IMR-90 (cell line): ENCODE measurements around the gene MIER2. TPM values are rescaled to one million over a fixed set of nuclear protein-coding genes. Genes with fewer than 3 reads are reported as not detected.
"Not testable (repeated sequence)": the region's sequence is repeated elsewhere in the genome, so short reads cannot be mapped to it uniquely, and the experiment has no call there.

Source experiments
- ATAC-seq: fragments of 200-7000 bp; cut with Tn5 transposase; 2 replicates; pipeline ENCODE4 v1.9.1; 2020; ENCODE audit warnings: low read depth, mild to moderate bottlenecking, moderate library complexity
- BruUV-seq: library from RNA; stranded (reverse); fragments of 400-500 nt; replicated peaks from 2 replicates; lab custom pipeline; 2021; lab: Mats Ljungman, UMichigan
- CTCF ChIA-PET: fragments of 300-600 bp; formaldehyde crosslinking; extraction: SDS; loops from one replicate; lab custom pipeline; 2021; ENCODE audit warnings: antibody characterized with exemption; lab: Yijun Ruan, JAX
- POLR2A ChIA-PET: fragments of 300-600 bp; sonication (Branson Sonifier 250); formaldehyde crosslinking; loops from one replicate; lab custom pipeline; 2022; ENCODE audit warnings: antibody characterized with exemption; ENCODE audit not compliant: unreplicated experiment; lab: Charles Lee
- DNase-seq: peaks from one replicate; pipeline ENCODE4 v3.0.0; 2013
- H2AFZ ChIP-seq: replicated peaks from 2 replicates; pipeline ENCODE3; 2013; ENCODE audit warnings: low read length, mild to moderate bottlenecking; ENCODE audit not compliant: poor library complexity
- H2AK5ac ChIP-seq: 2 replicates; pipeline ENCODE4 v1.6.1; 2013; ENCODE audit warnings: low read depth, low read length, inconsistent platforms
- H2AK9ac ChIP-seq: replicated peaks from 2 replicates; pipeline ENCODE3; 2013; ENCODE audit warnings: mild to moderate bottlenecking, low read depth, low read length, moderate library complexity; ENCODE audit not compliant: poor library complexity
- H2BK120ac ChIP-seq: 2 replicates; pipeline ENCODE4 v1.6.1; 2013; ENCODE audit warnings: low read depth, low read length, inconsistent platforms
- H2BK15ac ChIP-seq: 3 replicates; pipeline ENCODE4 v1.6.1; 2013; ENCODE audit warnings: low read depth, low read length, inconsistent platforms
- H2BK20ac ChIP-seq: 2 replicates; pipeline ENCODE4 v1.6.1; 2013; ENCODE audit warnings: low read depth, mild to moderate bottlenecking, inconsistent platforms, low read length, moderate library complexity
- H2BK5ac ChIP-seq: 2 replicates; pipeline ENCODE4 v1.6.1; 2013; ENCODE audit warnings: mild to moderate bottlenecking, low read depth, low read length, inconsistent platforms; ENCODE audit not compliant: poor library complexity, severe bottlenecking
- H3K14ac ChIP-seq: replicated peaks from 2 replicates; pipeline ENCODE4 v1.6.1; 2013; ENCODE audit warnings: low read depth, low read length, inconsistent platforms
- H3K18ac ChIP-seq: 2 replicates; pipeline ENCODE4 v1.6.1; 2013; ENCODE audit warnings: low read depth, low read length, control low read depth
- H3K23ac ChIP-seq: 2 replicates; pipeline ENCODE4 v1.6.1; 2013; ENCODE audit warnings: low read depth, low read length, inconsistent platforms
- H3K27ac ChIP-seq: 2 replicates; pipeline ENCODE4 v1.5.1; 2013; ENCODE audit warnings: mild to moderate bottlenecking, control low read depth, low read length; ENCODE audit not compliant: insufficient read depth
- H3K27me3 ChIP-seq: 2 replicates; pipeline ENCODE4 v1.6.1; 2013; ENCODE audit warnings: low read length; ENCODE audit not compliant: control insufficient read depth, insufficient read depth
- H3K36me3 ChIP-seq: 2 replicates; pipeline ENCODE4 v1.6.1; 2013; ENCODE audit warnings: low read length, mixed read lengths; ENCODE audit not compliant: control insufficient read depth, insufficient read depth
- H3K4ac ChIP-seq: 2 replicates; pipeline ENCODE4 v1.6.1; 2013; ENCODE audit warnings: low read depth, low read length, inconsistent platforms
- H3K4me1 ChIP-seq: 2 replicates; pipeline ENCODE4 v1.6.1; 2013; ENCODE audit warnings: low read length, mixed read lengths; ENCODE audit not compliant: control insufficient read depth, insufficient read depth
- H3K4me2 ChIP-seq: 2 replicates; pipeline ENCODE4 v1.6.1; 2013; ENCODE audit warnings: low read depth, mild to moderate bottlenecking, control low read depth, low read length, moderate library complexity
- H3K4me3 ChIP-seq: 2 replicates; pipeline ENCODE4 v1.5.1; 2013; ENCODE audit warnings: low read depth, mild to moderate bottlenecking, control low read depth, low read length, moderate library complexity; ENCODE audit not compliant: insufficient read depth
- H3K56ac ChIP-seq: 2 replicates; pipeline ENCODE4 v1.6.1; 2013; ENCODE audit warnings: low read length, inconsistent platforms; ENCODE audit not compliant: insufficient read depth; ENCODE audit errors: extremely low read depth
- H3K79me1 ChIP-seq, 2 experiments: 2 replicates each; pipeline ENCODE4 v1.6.1; 2013; ENCODE audit warnings: low read length in 2 of 2, inconsistent platforms in 1 of 2, low read depth in 1 of 2
- H3K9ac ChIP-seq: 2 replicates; pipeline ENCODE4 v1.6.1; 2013; ENCODE audit warnings: low read depth, low read length, control low read depth
- H3K9me1 ChIP-seq: 2 replicates; pipeline ENCODE4 v1.6.1; 2013; ENCODE audit warnings: low read length, inconsistent platforms; ENCODE audit not compliant: insufficient read depth
- H3K9me3 ChIP-seq: 2 replicates; pipeline ENCODE4 v1.6.1; 2013; ENCODE audit warnings: low read length; ENCODE audit not compliant: control insufficient read depth, insufficient read depth
- H4K20me1 ChIP-seq: 2 replicates; pipeline ENCODE4 v1.6.1; 2013; ENCODE audit warnings: low read length, inconsistent platforms; ENCODE audit not compliant: insufficient read depth
- H4K5ac ChIP-seq: 2 replicates; pipeline ENCODE4 v1.6.1; 2013; ENCODE audit warnings: mild to moderate bottlenecking, low read depth, low read length, control low read depth
- H4K8ac ChIP-seq, 2 experiments: 2 replicates each; pipeline ENCODE4 v1.6.1; 2013; ENCODE audit warnings: low read depth in 2 of 2, low read length in 2 of 2, control low read depth in 1 of 2, inconsistent platforms in 1 of 2
- H4K91ac ChIP-seq: 2 replicates; pipeline ENCODE4 v1.6.1; 2013; ENCODE audit warnings: low read depth, low read length, inconsistent platforms; ENCODE audit not compliant: insufficient read depth
- WGBS, 2 experiments: methylation state at CpG; one replicate each; pipeline versions ENCODE4 v1.1.5 to v1.1.7; 2013; ENCODE audit warnings: missing lambda C conversion rate in 2 of 2; ENCODE audit not compliant: insufficient read length in 1 of 2; ENCODE audit errors: extremely low coverage in 2 of 2; 5-methylcytosine and 5-hydroxymethylcytosine counted together
- dilution Hi-C: fragments of 300-500 bp; cut with HindIII; formaldehyde crosslinking; loops from one replicate; pipeline ENCODE4 v1.14.3; 2018; ENCODE audit warnings: low sequenced_read_pairs; ENCODE audit not compliant: unreplicated experiment
- in situ Hi-C: fragments of 300-500 bp; cut with MboI; formaldehyde crosslinking; loops from 3 replicates; pipeline ENCODE4 v1.14.3; 2019; ENCODE audit warnings: low sequenced_read_pairs, inconsistent platforms, mixed read lengths
- intact Hi-C: fragments of 100-400 bp; cut with micrococcal nuclease; formaldehyde crosslinking; loops from 2 replicates; pipeline ENCODE4 v1.10.0; 2022
- polyA plus RNA-seq, 3 experiments: library from polyadenylated mRNA; depleted of rRNA; stranded (reverse); fragments of >200 nt; gene quantifications; 2 replicates each; pipeline ENCODE4 v1.2.3, GENCODE V29; 2012; ENCODE audit warnings: low replicate concordance in 1 of 3
- total RNA-seq: library from RNA; depleted of rRNA; stranded (reverse); fragments of >200 nt; gene quantifications from 2 replicates; pipeline ENCODE4 v1.2.3, GENCODE V29; 2012; rRNA removed

The MIER2 gene
- total and polyA plus RNA-seq, 2 of the 4 experiments (the other 2 are of a cell fraction) = 28.0 to 28.4 TPM

GRCh38 chr19:256804-257203, 87.8 kb downstream of the MIER2 start:
- H2BK120ac ChIP-seq, H4K20me1 ChIP-seq, H3K4me2 ChIP-seq, H3K23ac ChIP-seq, H3K4me1 ChIP-seq, H4K8ac ChIP-seq, DNase-seq, H4K91ac ChIP-seq, H2BK5ac ChIP-seq, H3K4me3 ChIP-seq, H3K9ac ChIP-seq, H3K9me3 ChIP-seq, POLR2A ChIA-PET, H3K27me3 ChIP-seq, H3K18ac ChIP-seq, dilution Hi-C loops, H2BK15ac ChIP-seq, BruUV-seq, H3K79me1 ChIP-seq, H3K36me3 ChIP-seq, H3K27ac ChIP-seq, ATAC-seq, H2BK20ac ChIP-seq, H3K4ac ChIP-seq, H3K14ac ChIP-seq, H4K5ac ChIP-seq, CTCF ChIA-PET, intact Hi-C loops, H3K56ac ChIP-seq, in situ Hi-C loops, H2AK9ac ChIP-seq, H2AK5ac ChIP-seq, H3K9me1 ChIP-seq, H2AFZ ChIP-seq: not testable (repeated sequence)
- no CpG with 5 or more reads among the region's 3 CpGs for WGBS, 2 experiments

Other genes starting within 250 kb of the MIER2 start
- not detected in 2 replicates for gene OR4F17, start 237.7 kb downstream of the MIER2 start, total RNA-seq
- gene OR4F17, start 237.7 kb downstream of the MIER2 start, polyA plus RNA-seq (2012; rRNA removed) = not detected in 2 replicates
- gene PLPP2, start 53.4 kb downstream of the MIER2 start, total RNA-seq = 2.3 and 2.8 TPM in 2 replicates
- 4.0 and 4.2 TPM in 2 replicates for gene PLPP2, start 53.4 kb downstream of the MIER2 start, polyA plus RNA-seq (2012; rRNA removed)
- gene C2CD4C, start 64.4 kb upstream of the MIER2 start, total RNA-seq = under 0.01 TPM in 2 replicates
- 0.07 and 0.09 TPM in 2 replicates for gene C2CD4C, start 64.4 kb upstream of the MIER2 start, polyA plus RNA-seq (2012; rRNA removed)
- under 0.01 TPM in 1 of 2 replicates, not detected in the other for gene SHC2, start 116.2 kb upstream of the MIER2 start, total RNA-seq
- 0.68 and 0.72 TPM in 2 replicates for gene SHC2, start 116.2 kb upstream of the MIER2 start, polyA plus RNA-seq (2012; rRNA removed)
- not detected in 2 replicates for gene MADCAM1, start 151.7 kb upstream of the MIER2 start, total RNA-seq
- 0.24 and 0.26 TPM in 2 replicates for gene MADCAM1, start 151.7 kb upstream of the MIER2 start, polyA plus RNA-seq (2012; rRNA removed)
- gene TPGS1, start 162.7 kb upstream of the MIER2 start, total RNA-seq = 2.7 and 4.2 TPM in 2 replicates
- gene TPGS1, start 162.7 kb upstream of the MIER2 start, polyA plus RNA-seq (2012; rRNA removed) = 6.3 and 13.9 TPM in 2 replicates
- 35.7 and 39.2 TPM in 2 replicates for gene CDC34, start 187.0 kb upstream of the MIER2 start, total RNA-seq
- gene CDC34, start 187.0 kb upstream of the MIER2 start, polyA plus RNA-seq (2012; rRNA removed) = 68.9 and 80.8 TPM in 2 replicates
- gene GZMM, start 199.3 kb upstream of the MIER2 start, total RNA-seq = not detected in 2 replicates
- gene GZMM, start 199.3 kb upstream of the MIER2 start, polyA plus RNA-seq (2012; rRNA removed) = 0.11 and 0.24 TPM in 2 replicates
- gene BSG, start 227.8 kb upstream of the MIER2 start, total RNA-seq = 129 and 130 TPM in 2 replicates
- 698 and 994 TPM in 2 replicates for gene BSG, start 227.8 kb upstream of the MIER2 start, polyA plus RNA-seq (2012; rRNA removed)
- gene HCN2, start 245.1 kb upstream of the MIER2 start, total RNA-seq = 0.56 and 0.72 TPM in 2 replicates
- 2.0 and 2.6 TPM in 2 replicates for gene HCN2, start 245.1 kb upstream of the MIER2 start, polyA plus RNA-seq (2012; rRNA removed)